HG02610 (cell line): ENCODE data around the gene HOXC10.

Experiments used
- ATAC-seq: cut with Tn5 transposase; IDR thresholded peaks from one replicate; pipeline ENCODE4 v1.9.1; 2021; ENCODE audit warnings: mild to moderate bottlenecking, moderate library complexity; ENCODE audit not compliant: unreplicated experiment

HOXC10 gene

GRCh38 chr12:53976823-53977595 lies 7.9 kb upstream of the HOXC10 start:
- no peak for ATAC-seq

- ATAC-seq = no peak
Observed at GRCh38 chr12:53977596-53978445, 7.1 kb upstream of the HOXC10 start.

- no peak for ATAC-seq
Observed at GRCh38 chr12:53978477-53979356, 6.2 kb upstream of the HOXC10 start.

- no peak for ATAC-seq
Observed at GRCh38 chr12:53980104-53980801, 4.7 kb upstream of the HOXC10 start.

GRCh38 chr12:53980802-53981496 lies 4.0 kb upstream of the HOXC10 start:
- no peak for ATAC-seq

- ATAC-seq = no peak
Observed at GRCh38 chr12:53981634-53982565, 3.0 kb upstream of the HOXC10 start.

- ATAC-seq = no peak
Observed at GRCh38 chr12:53982648-53983567, 2.0 kb upstream of the HOXC10 start.

GRCh38 chr12:53983568-53983949 lies 1.4 kb upstream of the HOXC10 start:
- ATAC-seq = no peak

- no peak for ATAC-seq
Observed at GRCh38 chr12:53983950-53984572, 885 bp upstream of the HOXC10 start.

GRCh38 chr12:53985692-53985993 lies 697 bp downstream of the HOXC10 start:
- ATAC-seq = no peak

- ATAC-seq = no peak
Observed at GRCh38 chr12:53985994-53986685, 1.2 kb downstream of the HOXC10 start.

- ATAC-seq = no peak
Observed at GRCh38 chr12:53986686-53987483, 1.9 kb downstream of the HOXC10 start.

GRCh38 chr12:53987787-53988230 lies 2.9 kb downstream of the HOXC10 start:
- no peak for ATAC-seq

GRCh38 chr12:53988541-53989226 lies 3.7 kb downstream of the HOXC10 start:
- ATAC-seq = no peak
